KBM-7 (cell line): ENCODE data around the gene SRPK3.

Experiments used
- DNase-seq: peaks from one replicate; pipeline ENCODE4 v3.0.0-alpha.2; 2015
- in situ Hi-C: fragments of 300-500 bp; cut with MboI; formaldehyde crosslinking; loops from 2 replicates; pipeline ENCODE4 v1.14.3; 2020; ENCODE audit warnings: low sequenced_read_pairs, low pct_unique_long_range_greater_than_20kb, mixed read lengths

SRPK3 gene

DNA sequence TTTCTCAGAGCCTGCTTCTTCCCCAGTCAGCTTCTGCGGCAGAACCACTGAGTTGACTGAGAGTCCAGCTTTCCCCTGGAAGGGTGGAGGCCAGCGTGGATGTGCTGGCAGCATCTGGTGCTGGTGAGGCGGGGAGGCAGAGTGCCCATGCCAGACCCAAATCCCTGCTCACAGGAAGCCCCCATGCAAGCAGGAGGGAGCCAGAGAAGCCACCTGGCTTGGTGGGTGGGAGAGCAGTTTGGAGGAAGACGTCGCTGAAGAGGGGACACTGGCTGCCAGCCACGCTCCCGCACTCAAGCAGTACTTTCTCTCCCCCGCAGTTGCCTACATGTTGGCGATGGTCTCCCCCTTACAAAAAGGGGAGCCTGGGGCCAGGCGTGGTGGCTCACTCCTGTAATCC, 43.5 kb downstream of the SRPK3 start:
- DNase-seq, result no peak
- in situ Hi-C loops, result no loop called here

DNA sequence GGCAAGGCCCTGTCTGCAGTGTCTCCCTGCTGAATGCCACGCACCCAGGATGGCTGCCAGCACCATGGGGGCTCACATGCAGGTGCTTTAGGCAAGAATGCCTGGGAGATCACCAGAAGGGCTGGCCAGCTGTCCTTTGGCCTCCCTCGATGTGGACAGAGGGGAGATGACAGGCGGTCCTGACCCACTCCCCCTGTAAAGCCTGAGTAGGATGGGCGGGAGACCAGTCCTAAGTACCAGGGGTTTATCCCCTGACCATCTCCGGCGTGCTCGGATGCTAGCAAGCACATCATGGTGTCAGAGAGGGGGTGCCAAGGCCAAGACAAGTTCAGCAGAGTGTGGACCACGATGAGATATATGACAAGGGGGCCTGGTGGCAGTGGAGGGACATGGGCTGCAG, 44.2 kb downstream of the SRPK3 start:
- in situ Hi-C loops, result no loop called here
- no peak for DNase-seq

DNA sequence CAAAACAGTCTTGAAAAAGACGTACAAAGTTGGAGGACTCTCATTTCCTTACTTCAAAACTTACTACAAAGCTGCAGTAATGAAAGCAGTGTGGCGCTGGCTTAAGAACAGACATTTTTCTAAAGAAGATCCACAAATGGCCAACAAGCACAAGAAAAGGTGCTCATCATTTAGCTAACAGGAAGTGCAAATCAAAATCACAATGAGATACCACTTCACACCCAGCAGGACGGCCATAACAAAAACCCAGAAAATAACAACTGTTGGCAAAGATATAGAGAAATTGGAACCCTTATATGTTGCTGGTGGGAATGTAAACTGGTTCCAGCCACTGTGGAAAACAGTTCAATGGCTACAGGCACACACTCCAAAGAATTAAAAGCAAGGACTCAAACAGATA, 46.2 kb downstream of the SRPK3 start:
- in situ Hi-C loops, result no loop called here
- DNase-seq, result no peak

DNA sequence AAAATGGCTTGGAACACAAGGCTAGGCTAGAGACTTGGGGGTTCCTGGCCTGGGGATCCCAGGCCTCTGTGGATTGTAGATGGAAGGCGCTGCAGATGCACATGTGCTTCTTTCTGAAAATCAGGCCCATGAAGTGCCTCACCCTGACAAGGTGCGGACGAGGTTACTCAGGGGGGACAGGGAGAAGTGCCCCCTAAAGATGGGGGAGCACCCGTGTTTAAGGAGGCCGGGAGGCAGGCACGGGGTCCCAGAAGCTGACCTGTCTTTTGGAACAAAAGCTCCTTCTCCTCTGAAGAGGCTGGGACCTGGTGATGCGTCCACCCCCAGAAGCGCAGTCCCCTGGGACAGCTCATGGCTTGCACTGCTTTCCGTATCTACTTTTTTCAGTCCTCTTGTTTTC, 47.1 kb downstream of the SRPK3 start:
- in situ Hi-C loops, result no loop called here
- no peak for DNase-seq

DNA sequence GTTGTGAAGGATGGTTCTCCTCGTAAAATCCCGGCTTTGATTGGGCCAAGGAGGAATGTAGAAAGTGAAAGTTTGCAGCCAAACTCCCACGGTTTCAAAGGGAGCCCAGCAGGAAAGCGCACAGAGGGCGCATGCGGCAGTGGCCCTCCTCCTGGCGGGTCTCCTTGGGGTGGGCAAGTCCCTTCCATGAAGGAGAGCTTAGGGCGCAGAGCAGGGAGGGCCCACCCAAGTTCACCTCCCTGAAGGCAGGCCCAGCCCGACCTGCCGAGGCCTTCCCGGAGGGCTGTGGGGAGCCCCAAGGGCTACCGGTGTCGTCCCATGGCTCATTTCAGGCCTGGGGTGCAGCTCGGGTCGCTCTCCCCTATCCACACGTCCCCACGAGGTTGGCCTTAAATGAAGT, 47.5 kb downstream of the SRPK3 start:
- in situ Hi-C loops, result no loop called here
- no peak for DNase-seq

DNA sequence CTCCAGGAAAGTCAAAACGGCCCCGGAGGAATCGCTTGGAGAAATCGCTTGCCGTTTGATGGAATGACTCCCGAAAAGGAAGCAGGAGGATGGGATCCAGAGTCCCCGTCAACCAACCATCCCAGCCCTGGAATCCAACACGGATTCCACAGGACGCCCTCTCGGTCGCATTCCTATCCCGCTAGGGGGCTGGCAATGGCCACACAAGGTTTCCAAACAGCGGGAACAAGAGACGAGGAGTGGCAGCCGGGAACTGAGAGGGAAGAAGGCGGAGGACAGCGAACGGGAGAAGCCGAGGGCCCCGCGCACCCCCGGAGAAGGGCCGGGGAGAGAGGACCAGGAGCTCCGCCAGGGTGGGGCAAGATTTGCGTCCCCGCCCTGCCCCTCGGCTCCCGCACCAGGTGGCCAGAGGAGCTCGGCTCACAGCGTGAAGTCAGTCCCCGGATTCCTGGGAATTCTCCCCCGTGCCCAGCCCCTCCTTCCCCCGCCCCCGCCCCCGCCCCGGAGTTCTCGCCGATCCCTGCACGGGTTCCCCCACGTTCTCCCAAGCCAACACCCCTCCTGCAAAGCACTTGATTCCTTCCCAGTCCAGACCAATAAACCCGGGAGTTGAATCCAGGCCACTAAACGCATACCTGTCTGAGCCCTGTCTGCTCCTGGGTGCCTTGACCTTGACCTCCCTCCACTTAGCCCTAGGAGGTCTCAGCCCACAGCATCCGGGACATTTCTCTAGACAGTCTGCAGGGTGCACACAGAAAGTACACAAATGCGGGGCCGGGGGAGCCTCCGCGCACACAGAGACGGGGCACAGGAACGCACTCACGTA, 48.1 kb downstream of the SRPK3 start:
- no peak for DNase-seq
- in situ Hi-C loops, result no loop called here

DNA sequence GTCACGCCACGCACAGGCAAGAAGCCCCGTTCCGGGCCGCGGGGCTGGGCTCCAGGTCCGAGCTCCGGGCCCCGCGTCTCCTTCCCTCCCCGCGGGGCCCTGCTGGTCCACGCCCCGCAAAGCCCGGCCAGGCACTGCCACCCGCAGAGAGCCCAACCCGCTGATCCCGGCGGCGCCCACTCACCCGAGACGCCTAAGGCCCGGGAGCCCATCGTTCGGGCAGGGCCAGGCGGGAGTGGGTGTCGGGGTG, 48.6 kb downstream of the SRPK3 start:
- in situ Hi-C loops, result no loop called here
- no peak for DNase-seq

DNA sequence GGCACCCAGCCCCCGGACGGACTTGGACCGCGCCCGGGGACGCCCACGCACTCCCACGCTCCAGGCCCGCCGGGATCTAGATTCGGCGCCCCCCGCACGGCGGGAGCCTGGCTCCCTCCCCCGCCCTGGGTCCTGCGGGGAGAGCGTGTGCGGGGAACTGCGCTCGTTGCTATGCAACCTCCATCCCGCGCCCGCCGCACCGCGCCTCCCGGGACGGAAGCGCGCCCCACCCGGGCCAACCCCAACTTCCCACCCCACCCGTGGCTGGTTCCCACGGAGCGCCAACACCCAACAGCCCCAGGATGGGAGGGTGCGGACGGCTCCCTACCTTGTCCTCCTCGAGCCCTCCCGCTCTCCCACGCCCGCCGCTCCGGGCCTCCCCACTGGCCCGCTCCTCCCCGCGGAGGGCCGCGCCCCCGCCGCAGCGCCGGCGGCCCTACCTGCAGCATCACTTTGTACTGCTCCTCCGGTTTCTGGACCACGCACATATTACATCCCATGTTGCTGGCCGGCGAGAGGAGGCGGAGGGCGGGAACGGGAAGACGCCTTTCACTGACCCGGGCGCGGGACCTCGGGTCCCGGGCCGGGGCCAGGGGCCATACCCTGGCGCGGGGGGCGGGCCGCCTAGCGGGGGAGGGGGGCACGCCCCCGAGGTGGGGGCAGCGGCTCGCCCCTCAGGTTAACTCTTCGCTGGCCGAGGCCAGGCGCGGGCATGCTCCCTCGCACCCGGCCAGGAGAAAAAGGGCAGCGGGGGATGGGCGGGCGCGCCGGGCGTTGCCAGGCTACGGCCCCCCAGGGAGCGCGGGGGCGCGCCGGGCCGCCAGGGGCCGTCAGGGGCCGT, 49.2 kb downstream of the SRPK3 start, which contains the start of gene PDZD4:
Gene PDZD4, minus strand, starts transcription at position 746 of the 841 bp plus-strand sequence. Its CDS starts 246 bp downstream, at position 500.
- in situ Hi-C loops, result no loop called here
- no peak for DNase-seq

DNA sequence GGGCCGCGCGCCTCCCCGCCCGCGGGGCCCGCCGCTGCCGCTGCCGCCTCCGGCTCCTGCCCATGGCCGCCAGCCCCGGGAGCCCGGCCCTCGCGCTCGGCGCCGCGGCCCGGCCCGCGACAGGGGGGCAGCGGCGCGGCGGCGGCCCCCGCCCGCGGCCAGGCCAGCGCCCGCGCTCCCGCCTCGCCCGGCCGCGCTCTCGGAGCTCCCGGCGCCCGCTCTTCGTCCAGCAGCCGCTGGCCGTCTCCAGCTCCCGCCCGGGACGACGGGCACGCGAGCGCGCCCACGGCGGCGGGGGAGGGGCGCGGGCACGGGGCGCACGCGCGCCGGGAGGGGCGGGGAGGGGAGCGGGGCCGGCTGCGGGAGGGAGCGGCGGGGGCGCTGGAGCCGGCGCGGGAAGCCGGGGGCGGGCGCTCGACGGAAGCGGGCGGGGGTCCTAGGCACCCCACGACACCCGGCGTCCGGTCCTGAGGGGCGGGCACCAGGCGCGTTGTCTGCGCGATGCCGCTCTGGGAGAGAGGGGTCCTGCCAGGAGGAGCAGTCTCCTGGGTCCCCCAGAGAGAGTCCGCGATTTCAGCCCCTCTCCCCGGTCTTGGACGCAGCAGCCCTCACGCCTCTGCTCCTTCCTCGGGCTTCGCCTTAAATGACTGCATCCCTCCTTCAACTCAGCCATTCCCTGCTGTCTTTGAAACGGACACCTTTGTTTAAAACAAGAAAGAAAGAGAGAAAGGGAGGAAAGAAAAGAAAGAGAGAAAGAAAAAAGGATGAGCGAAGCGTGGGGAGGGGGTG, 50.0 kb downstream of the SRPK3 start:
- DNase-seq, result no peak
- in situ Hi-C loops, result no loop called here

DNA sequence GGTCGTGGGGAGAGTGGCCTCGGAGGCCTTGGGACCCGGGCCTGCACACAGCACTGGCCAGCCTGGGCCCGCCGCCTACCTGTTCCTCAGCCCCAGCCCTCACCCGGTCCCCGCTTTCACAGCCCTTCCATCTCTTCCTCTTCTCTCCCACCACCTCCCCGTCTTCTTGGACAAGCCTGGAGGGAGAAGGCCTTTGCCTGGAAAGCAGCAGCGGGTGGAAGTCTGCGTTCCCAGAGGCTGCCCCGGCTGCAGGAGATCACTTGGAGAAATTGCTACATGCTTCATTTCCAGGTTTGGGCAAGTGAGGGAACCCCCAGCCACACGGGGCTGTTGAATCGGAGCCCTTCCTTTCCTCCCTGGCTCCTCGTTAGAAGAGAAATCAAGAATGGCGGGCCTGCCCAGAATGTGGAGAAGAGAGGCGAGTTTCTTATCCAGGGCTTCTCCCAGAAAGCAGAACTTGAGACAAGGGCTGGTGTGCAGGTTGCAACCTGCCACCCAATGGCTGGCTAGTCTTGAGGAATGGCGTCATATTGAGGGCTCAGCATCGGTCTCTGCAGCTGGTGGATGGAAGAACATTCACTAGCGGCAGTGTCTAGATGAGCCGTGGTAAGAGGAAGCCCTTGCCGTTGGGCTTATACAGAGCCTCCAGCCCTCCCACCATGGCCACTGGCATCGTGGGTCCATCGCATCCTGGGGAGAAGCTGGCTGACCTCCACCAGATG, 50.7 kb downstream of the SRPK3 start:
- peak; percentile 43 for DNase-seq

DNA sequence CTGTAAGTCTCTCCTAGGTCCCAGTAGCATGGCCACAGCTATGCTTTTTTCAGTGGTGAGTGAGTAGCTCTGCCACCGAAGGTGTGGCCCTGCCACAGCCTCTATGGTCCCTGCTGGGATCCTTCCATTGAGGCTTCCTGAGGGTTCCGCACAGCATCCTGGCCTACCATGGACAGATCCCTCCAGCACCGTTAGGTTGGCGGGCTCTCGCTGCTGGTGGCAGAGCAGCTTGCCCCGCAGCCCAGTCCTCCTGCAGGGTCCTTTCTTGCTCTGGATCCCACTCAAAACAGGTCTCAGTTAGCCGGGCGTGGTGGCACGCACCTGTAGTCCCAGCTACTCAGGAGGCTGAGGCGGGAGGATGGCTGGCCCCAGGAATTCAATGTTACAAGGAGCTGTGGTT, 51.9 kb downstream of the SRPK3 start:
- in situ Hi-C loops, result no loop called here
- no peak for DNase-seq

More for the DNA sequence above, 50.7 kb downstream of the SRPK3 start:
- in situ Hi-C loops, result no loop called here
